Liver (tissue), 3 donors: ENCODE results near the gene HOXC13.

ENCODE experiments used
- CTCF ChIP-seq: fragments of 150-350 bp; IDR thresholded peaks from 2 replicates; pipeline ENCODE4 v1.5.1; 2017; ENCODE audit warnings: improper control_type of control experiment, low read depth, low read length; ENCODE audit not compliant: missing input control
- FOXA2 ChIP-seq: IDR thresholded peaks from 2 replicates; pipeline ENCODE4 v1.6.1; 2016; ENCODE audit warnings: antibody characterized with exemption
- RAD21 ChIP-seq, 2 donors: IDR thresholded peaks; 2 replicates each; pipeline ENCODE4 v1.6.1; 2016; ENCODE audit warnings: antibody characterized with exemption in 2 of 2, mild to moderate bottlenecking in 2 of 2
- REST ChIP-seq: IDR thresholded peaks from 2 replicates; pipeline ENCODE4 v1.6.1; 2016; ENCODE audit warnings: antibody characterized with exemption, mild to moderate bottlenecking
- YY1 ChIP-seq: IDR thresholded peaks from 2 replicates; pipeline ENCODE4 v1.6.1; 2016; ENCODE audit warnings: antibody characterized with exemption, mild to moderate bottlenecking
- donor health status: healthy.
- donor health status: healthy.

- TF ChIP-seq CTCF (no peak), REST (no peak), FOXA2 (no peak), YY1 (no peak), RAD21 (IDR thresholded peaks at IDR 0.05) (no peak)
These were observed 21.8 kb downstream of the HOXC13 start for GRCh38 chr12:53960187-53961024.
